ENCODE data around the gene SLITRK1. TPM values are rescaled to one million over a fixed set of nuclear protein-coding genes. Genes with fewer than 3 reads are reported as not detected.

SLITRK1 gene
- polyA plus RNA-seq, 1 of the 3 experiments (the other 2 are of a cell fraction): not detected

DNA sequence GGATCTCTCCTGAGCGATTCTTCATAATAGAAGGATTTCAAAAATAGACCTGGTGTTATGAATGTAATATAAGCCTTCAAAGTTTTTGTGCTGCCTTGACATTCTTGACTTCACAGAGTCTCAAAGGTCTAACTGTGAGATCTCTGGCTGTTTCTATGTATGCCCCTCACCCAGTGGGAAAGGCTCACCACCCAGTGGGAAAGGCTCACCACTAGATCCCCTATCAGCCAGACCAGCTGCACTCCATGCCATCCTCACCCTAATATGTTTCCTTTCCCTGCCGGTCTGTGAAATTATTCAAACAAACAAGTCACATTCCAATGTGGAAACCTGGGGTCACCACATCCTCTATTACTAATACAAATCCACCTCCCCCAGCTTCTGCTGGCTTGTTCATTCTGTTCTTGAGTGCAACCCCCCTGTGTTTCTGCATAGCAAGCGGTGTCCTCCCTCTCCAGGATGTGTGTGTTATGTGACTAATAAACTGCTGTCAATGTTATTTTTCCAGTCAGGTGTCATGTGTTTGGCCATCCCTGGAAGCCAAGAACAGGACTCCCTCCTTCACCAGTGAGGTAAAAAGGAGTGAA, 13.8 kb upstream of the SLITRK1 start:
- TF ChIP-seq TCF12 (IDR thresholded peaks at IDR 0.05) (no peak), GABPA (IDR thresholded peaks at IDR 0.05; ENCODE audit: low read depth) (no peak), TAF1 (IDR thresholded peaks at IDR 0.05; ENCODE audit: borderline replicate concordance, low read depth, low read length) (no peak), SMC3 (IDR thresholded peaks at IDR 0.05; ENCODE audit: low read depth, low read length) (no peak), GATA2 (CRISPR knock-in tag; IDR thresholded peaks at IDR 0.05) (no peak), MEF2A (IDR thresholded peaks at IDR 0.05; ENCODE audit: borderline replicate concordance, low read depth) (no peak), POLR2AphosphoS5 (IDR thresholded peaks at IDR 0.05; ENCODE audit: low read depth, low read length) (no peak), FOSL2 (IDR thresholded peaks at IDR 0.05; ENCODE audit: borderline replicate concordance, low read depth) (no peak), MXI1 (IDR thresholded peaks at IDR 0.05; ENCODE audit: low read depth, low read length) (no peak), TEAD4 (IDR thresholded peaks at IDR 0.05; ENCODE audit: borderline replicate concordance, insufficient read depth) (no peak)
- TF ChIP-seq, protein P1, sequence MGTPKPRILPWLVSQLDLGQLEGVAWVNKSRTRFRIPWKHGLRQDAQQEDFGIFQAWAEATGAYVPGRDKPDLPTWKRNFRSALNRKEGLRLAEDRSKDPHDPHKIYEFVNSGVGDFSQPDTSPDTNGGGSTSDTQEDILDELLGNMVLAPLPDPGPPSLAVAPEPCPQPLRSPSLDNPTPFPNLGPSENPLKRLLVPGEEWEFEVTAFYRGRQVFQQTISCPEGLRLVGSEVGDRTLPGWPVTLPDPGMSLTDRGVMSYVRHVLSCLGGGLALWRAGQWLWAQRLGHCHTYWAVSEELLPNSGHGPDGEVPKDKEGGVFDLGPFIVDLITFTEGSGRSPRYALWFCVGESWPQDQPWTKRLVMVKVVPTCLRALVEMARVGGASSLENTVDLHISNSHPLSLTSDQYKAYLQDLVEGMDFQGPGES (IDR thresholded peaks at IDR 0.05; ENCODE audit: low read depth, low read length): no peak
- TF ChIP-seq, protein P2, sequence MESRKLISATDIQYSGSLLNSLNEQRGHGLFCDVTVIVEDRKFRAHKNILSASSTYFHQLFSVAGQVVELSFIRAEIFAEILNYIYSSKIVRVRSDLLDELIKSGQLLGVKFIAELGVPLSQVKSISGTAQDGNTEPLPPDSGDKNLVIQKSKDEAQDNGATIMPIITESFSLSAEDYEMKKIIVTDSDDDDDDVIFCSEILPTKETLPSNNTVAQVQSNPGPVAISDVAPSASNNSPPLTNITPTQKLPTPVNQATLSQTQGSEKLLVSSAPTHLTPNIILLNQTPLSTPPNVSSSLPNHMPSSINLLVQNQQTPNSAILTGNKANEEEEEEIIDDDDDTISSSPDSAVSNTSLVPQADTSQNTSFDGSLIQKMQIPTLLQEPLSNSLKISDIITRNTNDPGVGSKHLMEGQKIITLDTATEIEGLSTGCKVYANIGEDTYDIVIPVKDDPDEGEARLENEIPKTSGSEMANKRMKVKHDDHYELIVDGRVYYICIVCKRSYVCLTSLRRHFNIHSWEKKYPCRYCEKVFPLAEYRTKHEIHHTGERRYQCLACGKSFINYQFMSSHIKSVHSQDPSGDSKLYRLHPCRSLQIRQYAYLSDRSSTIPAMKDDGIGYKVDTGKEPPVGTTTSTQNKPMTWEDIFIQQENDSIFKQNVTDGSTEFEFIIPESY (IDR thresholded peaks at IDR 0.05; ENCODE audit: borderline replicate concordance, low read depth): no peak
- TF ChIP-seq, protein P3, sequence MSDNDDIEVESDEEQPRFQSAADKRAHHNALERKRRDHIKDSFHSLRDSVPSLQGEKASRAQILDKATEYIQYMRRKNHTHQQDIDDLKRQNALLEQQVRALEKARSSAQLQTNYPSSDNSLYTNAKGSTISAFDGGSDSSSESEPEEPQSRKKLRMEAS (IDR thresholded peaks at IDR 0.05; ENCODE audit: low read depth): no peak
- TF ChIP-seq, protein P4, sequence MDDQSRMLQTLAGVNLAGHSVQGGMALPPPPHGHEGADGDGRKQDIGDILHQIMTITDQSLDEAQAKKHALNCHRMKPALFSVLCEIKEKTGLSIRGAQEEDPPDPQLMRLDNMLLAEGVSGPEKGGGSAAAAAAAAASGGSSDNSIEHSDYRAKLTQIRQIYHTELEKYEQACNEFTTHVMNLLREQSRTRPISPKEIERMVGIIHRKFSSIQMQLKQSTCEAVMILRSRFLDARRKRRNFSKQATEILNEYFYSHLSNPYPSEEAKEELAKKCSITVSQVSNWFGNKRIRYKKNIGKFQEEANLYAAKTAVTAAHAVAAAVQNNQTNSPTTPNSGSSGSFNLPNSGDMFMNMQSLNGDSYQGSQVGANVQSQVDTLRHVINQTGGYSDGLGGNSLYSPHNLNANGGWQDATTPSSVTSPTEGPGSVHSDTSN (IDR thresholded peaks at IDR 0.05): no peak
- TF ChIP-seq, protein P5, sequence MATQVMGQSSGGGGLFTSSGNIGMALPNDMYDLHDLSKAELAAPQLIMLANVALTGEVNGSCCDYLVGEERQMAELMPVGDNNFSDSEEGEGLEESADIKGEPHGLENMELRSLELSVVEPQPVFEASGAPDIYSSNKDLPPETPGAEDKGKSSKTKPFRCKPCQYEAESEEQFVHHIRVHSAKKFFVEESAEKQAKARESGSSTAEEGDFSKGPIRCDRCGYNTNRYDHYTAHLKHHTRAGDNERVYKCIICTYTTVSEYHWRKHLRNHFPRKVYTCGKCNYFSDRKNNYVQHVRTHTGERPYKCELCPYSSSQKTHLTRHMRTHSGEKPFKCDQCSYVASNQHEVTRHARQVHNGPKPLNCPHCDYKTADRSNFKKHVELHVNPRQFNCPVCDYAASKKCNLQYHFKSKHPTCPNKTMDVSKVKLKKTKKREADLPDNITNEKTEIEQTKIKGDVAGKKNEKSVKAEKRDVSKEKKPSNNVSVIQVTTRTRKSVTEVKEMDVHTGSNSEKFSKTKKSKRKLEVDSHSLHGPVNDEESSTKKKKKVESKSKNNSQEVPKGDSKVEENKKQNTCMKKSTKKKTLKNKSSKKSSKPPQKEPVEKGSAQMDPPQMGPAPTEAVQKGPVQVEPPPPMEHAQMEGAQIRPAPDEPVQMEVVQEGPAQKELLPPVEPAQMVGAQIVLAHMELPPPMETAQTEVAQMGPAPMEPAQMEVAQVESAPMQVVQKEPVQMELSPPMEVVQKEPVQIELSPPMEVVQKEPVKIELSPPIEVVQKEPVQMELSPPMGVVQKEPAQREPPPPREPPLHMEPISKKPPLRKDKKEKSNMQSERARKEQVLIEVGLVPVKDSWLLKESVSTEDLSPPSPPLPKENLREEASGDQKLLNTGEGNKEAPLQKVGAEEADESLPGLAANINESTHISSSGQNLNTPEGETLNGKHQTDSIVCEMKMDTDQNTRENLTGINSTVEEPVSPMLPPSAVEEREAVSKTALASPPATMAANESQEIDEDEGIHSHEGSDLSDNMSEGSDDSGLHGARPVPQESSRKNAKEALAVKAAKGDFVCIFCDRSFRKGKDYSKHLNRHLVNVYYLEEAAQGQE (IDR thresholded peaks at IDR 0.05; ENCODE audit: low read depth, low read length): no peak
- ChIA-PET POLR2A (no interaction called here), CTCF (no interaction called here)
- Histone ChIP-seq H3K4me1 (ENCODE audit: control insufficient read depth in 1 of 2, insufficient read depth in 2 of 2, low read depth in 1 of 2, low read length in 1 of 2) (no peaks in the 10 kb centered on the region; a peak in 1 of 4 replicates), H3K27me3 (ENCODE audit: insufficient read depth) (no peaks in the 10 kb centered on the region), H3K4me3 (ENCODE audit: low read depth in 2 of 2, low read length in 1 of 2) (no peak overlapping the region), H3K36me3 (replicated peaks in 1 of 2; ENCODE audit: control insufficient read depth in 1 of 2, insufficient read depth in 2 of 2, low read length in 1 of 2) (no peaks in the 10 kb centered on the region), H3K79me2 (ENCODE audit: insufficient read depth) (no peaks in the 10 kb centered on the region), H4K20me1 (ENCODE audit: insufficient read depth) (no peaks in the 10 kb centered on the region), H3K9ac (no peak overlapping the region), H3K27ac (ENCODE audit: low read depth in 2 of 2, low read length in 1 of 2) (no peak overlapping the region), H2AFZ (ENCODE audit: low read depth) (no peak overlapping the region), H3K9me2 (no peaks in the 10 kb centered on the region), H3K9me3 (no peaks in the 10 kb centered on the region), H3K4me2 (no peak overlapping the region), H3F3A (replicated peaks; ENCODE audit: insufficient read depth) (no peaks in the 10 kb centered on the region)
- no peak for DNase-seq
- WGBS (ENCODE audit: low lambda C conversion rate): 0% methylated on average over 3 of the region's 3 CpGs

Data from SK-N-SH (cell line).